Left lung (tissue), 10 donors: ENCODE measurements around the gene SPOP. TPM values are rescaled to one million over a fixed set of nuclear protein-coding genes. Genes with fewer than 3 reads are reported as not detected.

Experiments
- ATAC-seq: fragments of 200-7000 bp; cut with Tn5 transposase; one replicate; pipeline ENCODE4 v1.9.1; 2020; ENCODE audit warnings: moderate library complexity
- DNase-seq, 4 donors: peaks; one replicate each; pipeline ENCODE4 v3.0.0-alpha.2; 2013 to 2020
- H3K27ac ChIP-seq, 2 donors: fragments of 200-600 bp; sonication (generic) in 1 of 2; one replicate each; pipeline versions ENCODE4 v1.5.0 to v1.8.0; 2020 to 2021
- H3K27me3 ChIP-seq, 2 donors: fragments of 200-600 bp; sonication (generic) in 1 of 2; one replicate each; pipeline versions ENCODE4 v1.5.0 to v1.8.0; 2020 to 2021
- H3K36me3 ChIP-seq, 2 donors: fragments of 200-600 bp; sonication (generic) in 1 of 2; one replicate each; pipeline versions ENCODE4 v1.5.0 to v1.8.0; 2020 to 2021
- H3K4me1 ChIP-seq, 2 donors: fragments of 200-600 bp; one replicate each; pipeline ENCODE4 v1.8.0; 2021
- H3K4me3 ChIP-seq, 2 donors: fragments of 200-600 bp; sonication (generic) in 1 of 2; one replicate each; pipeline versions ENCODE4 v1.5.0 to v1.8.0; 2020 to 2021; ENCODE audit warnings: mild to moderate bottlenecking in 1 of 2
- H3K9me3 ChIP-seq, 2 donors: fragments of 200-600 bp; sonication (generic) in 1 of 2; one replicate each; pipeline versions ENCODE4 v1.5.0 to v1.8.0; 2020 to 2021
- CTCF ChIP-seq, 2 donors: fragments of 200-600 bp; sonication (generic) in 1 of 2; IDR thresholded peaks; one replicate each; pipeline versions ENCODE4 v1.5.0 to v1.8.0; 2021; ENCODE audit warnings: antibody characterized with exemption in 2 of 2
- intact Hi-C, 2 donors: fragments of 100-400 bp; cut with DNase I; formaldehyde crosslinking; loops; one replicate each; pipeline versions ENCODE4 v1.11.2 to v1.14.2; 2022
- polyA plus RNA-seq, 6 donors: library from polyadenylated mRNA; unstranded; fragments of 120-200 nt; gene quantifications; one replicate each; pipeline ENCODE4 v1.2.1, GENCODE V29; 2013; ENCODE audit not compliant: insufficient read length in 6 of 6
- total RNA-seq, 2 donors: library from RNA; stranded (reverse); fragmentation: NEBNext Ultra II Directional; extraction: Animal tissue kit (Norgen Biotek cat#: 25700); gene quantifications; one replicate each; pipeline ENCODE4 v1.2.1, GENCODE V29; 2021
- donor health status: DM: no; HTN: yes; CAD: no.
- donor health status: DM: no; HTN: no; CAD: no.

SPOP gene
- total and polyA plus RNA-seq, 8 donors, result 68.7 to 89.6 (median 79.1) TPM

- ATAC-seq (no peak), DNase-seq (no peak)
- no peak overlapping the region for H3K4me3 ChIP-seq
- no peak for TF ChIP-seq CTCF (IDR thresholded peaks at IDR 0.05)
- peak overlapping the region; percentile 71 to 81 for H3K27ac ChIP-seq
- no peaks in the 10 kb centered on the region for H3K36me3 ChIP-seq
- intact Hi-C loops, result no loop called here
- no peaks in the 10 kb centered on the region for H3K27me3 ChIP-seq
- H3K4me1 ChIP-seq, result peaks cover 14 to 38% of the 10 kb centered on the region in 2 donors
- H3K9me3 ChIP-seq, result no peaks in the 10 kb centered on the region
Measured at GRCh38 chr17:49645654-49646053, 32.2 kb downstream of the SPOP start.

GRCh38 chr17:49640556-49640955, 37.3 kb downstream of the SPOP start:
- no peak for TF ChIP-seq CTCF (IDR thresholded peaks at IDR 0.05)
- intact Hi-C loops, result no loop called here

GRCh38 chr17:49638818-49639217, 39.1 kb downstream of the SPOP start:
- no peak for ATAC-seq
- no peak overlapping the region for H3K27ac ChIP-seq
- intact Hi-C loops, result no loop called here

More at GRCh38 chr17:49640556-49640955, 37.3 kb downstream of the SPOP start:
- H3K27ac ChIP-seq, result no peak overlapping the region
- ATAC-seq (no peak), DNase-seq (no peak)
- peaks cover 11 to 33% of the 10 kb centered on the region in 2 donors for H3K4me1 ChIP-seq
- H3K4me3 ChIP-seq, result no peak overlapping the region
- H3K27me3 ChIP-seq, result no peaks in the 10 kb centered on the region
- H3K36me3 ChIP-seq, result no peaks in the 10 kb centered on the region
- H3K9me3 ChIP-seq, result no peaks in the 10 kb centered on the region

GRCh38 chr17:49637739-49638138, 40.2 kb downstream of the SPOP start:
- Histone ChIP-seq H3K9me3 (no peaks in the 10 kb centered on the region), H3K27ac (no peak overlapping the region), H3K4me3 (no peak overlapping the region), H3K36me3 (peaks cover 0 to 6% of the 10 kb centered on the region in 2 donors), H3K4me1 (peaks cover 18 to 47% of the 10 kb centered on the region in 2 donors), H3K27me3 (no peaks in the 10 kb centered on the region)
- DNase-seq (no peak), ATAC-seq (peak; percentile 29)
- intact Hi-C loops, result no loop called here
- no peak for TF ChIP-seq CTCF (IDR thresholded peaks at IDR 0.05)

More at GRCh38 chr17:49638818-49639217, 39.1 kb downstream of the SPOP start:
- Histone ChIP-seq H3K4me1 (peaks cover 9 to 42% of the 10 kb centered on the region in 2 donors), H3K27me3 (no peaks in the 10 kb centered on the region), H3K9me3 (no peaks in the 10 kb centered on the region), H3K36me3 (no peaks in the 10 kb centered on the region), H3K4me3 (no peak overlapping the region)
- DNase-seq, result no peak
- no peak for TF ChIP-seq CTCF (IDR thresholded peaks at IDR 0.05)

- intact Hi-C loops, result no loop called here
- Histone ChIP-seq H3K4me3 (no peak overlapping the region), H3K9me3 (no peaks in the 10 kb centered on the region), H3K27ac (peak overlapping the region in 1 of 2 donors; percentile 37), H3K4me1 (peaks cover 18 to 46% of the 10 kb centered on the region in 2 donors), H3K27me3 (no peaks in the 10 kb centered on the region), H3K36me3 (peaks cover 0 to 6% of the 10 kb centered on the region in 2 donors)
- DNase-seq, result no peak
- ATAC-seq, result peak; percentile 40
- TF ChIP-seq CTCF (IDR thresholded peaks at IDR 0.05), result no peak
Measured at GRCh38 chr17:49637050-49637449, 40.8 kb downstream of the SPOP start.
